GM18873 (cell line): Measurements from ENCODE around the gene GNA12.

Experiments
- ATAC-seq: cut with Tn5 transposase; IDR thresholded peaks from one replicate; pipeline ENCODE4 v1.9.1; 2021; ENCODE audit warnings: mild to moderate bottlenecking, moderate library complexity, moderate number of reproducible peaks; ENCODE audit not compliant: unreplicated experiment, low FRiP score

The GNA12 gene

DNA sequence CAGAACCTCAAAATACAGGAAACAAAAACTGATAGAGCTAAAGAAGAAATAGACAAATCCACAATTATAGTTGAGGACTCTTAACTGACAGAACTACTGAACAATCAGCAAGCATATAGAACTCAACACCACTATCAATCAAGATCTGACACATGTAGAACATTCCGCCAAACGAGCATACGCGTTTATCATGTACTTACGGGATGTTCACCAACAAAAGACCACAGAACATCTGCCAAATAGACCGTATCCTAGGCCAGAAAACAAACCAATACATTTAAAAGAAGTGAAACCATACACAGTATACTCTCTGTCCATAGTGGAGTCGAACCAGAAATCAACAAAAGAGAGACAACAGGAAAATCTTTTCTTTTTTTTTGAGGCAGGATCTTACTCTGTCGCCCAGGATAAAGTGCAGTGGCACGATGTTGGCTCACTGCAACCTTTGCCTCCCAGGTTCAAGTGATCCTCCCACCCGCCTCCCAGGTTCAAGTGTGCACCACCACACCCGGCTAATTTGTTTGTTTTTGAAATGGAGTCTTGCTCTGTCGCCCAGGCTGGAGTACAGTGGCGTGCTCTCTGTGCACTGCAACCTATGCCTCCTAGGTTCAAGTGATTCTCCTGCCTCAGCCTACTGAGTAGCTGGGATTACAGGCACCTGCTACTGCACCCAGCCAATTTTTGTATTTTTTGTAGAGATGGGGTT, 5.1 kb downstream of the GNA12 start:
- peak; percentile 65 for ATAC-seq

DNA sequence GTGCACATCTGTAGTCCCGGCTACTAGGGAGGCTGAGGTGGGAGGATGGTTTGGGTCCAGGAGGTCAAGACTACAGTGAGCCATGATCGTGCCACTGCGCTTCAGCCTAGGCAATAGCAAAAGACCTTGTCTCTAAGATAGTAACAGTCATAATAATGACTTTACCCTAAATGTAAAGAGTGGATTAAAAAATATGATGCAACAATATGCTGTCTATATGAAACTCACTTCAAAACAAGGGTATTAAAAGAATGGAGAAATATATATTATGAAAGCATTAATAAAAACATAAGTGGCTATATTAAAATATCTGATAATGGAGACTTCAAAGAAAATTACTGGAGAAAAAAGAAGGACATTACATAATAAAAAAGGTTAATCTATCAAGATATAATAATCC, 5.7 kb downstream of the GNA12 start:
- no peak for ATAC-seq

DNA sequence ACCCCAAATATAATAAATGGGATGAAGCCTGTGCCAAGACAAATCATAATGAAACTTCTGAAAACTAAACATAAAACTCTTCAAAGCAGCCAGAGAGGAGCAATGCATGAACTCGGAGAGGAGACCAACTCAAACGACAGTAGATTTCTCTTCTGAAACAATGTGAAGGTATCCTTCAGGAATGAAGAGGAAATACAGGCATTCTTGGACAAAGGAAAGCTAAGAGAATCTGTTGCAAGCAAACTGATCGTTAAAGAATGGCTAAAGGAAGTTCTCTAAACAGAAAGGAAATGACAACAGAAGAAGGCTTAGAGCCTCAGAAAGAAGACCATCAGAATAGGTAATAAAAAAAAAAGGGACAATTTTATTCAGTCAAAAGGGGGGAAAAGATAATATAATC, 6.6 kb downstream of the GNA12 start:
- no peak for ATAC-seq

DNA sequence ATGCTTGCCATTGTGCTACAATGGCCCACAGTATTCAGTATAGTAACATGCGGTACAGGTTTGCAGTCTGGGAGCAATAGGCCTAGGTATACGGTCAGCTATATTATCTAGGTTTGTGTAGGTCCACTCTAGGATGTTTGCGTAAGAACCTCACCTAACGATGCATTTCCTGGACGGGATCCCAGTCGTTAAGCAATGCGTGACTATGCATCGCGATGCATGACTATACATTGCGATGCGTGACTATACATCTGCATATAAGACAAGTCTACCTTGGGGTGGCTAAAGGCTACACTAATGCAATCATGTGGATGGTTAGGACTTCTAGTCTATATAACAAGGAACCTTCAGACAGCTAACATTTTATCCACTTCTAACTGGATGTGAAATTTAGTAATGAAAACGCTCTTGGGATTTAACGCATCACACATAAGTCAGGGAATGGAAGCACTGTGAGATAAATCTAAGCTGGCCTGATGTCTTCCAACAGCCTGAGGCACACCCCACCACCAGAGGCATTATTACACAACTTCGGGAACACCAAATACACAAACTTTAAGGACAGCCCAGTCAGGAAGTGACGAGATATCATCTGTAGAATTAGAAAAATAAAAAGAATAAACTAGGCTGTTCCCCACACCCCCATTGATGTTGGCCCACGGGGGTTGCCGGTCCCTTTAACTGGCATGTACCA, 9.2 kb downstream of the GNA12 start:
- ATAC-seq = no peak

DNA sequence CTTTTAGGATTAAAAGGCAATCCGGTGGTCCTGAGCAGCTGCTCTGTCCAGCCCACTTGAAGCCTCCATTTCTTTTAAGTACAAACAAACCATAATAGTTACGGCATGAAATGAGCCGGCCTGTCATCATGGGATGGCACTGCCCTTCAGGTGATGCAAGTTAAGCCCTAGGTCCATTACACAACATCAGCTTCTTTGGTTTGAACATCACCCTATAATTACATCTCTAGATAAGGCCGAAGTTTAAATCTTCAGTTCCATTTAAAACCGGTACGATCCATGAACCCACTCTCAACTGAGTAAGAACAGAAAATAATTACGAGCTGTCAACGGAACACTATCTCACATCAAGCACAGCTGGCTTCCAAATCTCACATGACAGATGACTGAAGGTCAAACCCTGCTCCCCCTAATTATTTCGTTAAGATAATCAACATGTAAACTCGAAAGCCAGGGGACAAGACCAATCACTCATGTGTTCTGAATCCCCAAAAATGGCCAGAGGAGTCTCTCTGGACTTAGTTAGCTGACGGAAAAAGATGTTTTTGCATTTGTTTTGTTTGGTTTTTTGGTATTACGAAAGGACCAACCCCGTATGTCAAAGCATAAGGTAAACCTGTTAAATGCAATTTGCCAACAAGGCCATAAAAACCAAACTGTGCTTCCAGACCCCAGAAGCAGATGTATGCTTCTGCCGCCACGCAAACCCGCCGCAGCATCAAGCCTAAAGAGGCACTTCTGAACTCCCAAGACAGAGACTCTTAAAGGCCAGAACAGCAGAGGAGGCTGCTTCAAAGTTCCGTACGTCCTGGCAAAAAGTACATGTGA, 10.8 kb downstream of the GNA12 start:
- ATAC-seq = no peak

DNA sequence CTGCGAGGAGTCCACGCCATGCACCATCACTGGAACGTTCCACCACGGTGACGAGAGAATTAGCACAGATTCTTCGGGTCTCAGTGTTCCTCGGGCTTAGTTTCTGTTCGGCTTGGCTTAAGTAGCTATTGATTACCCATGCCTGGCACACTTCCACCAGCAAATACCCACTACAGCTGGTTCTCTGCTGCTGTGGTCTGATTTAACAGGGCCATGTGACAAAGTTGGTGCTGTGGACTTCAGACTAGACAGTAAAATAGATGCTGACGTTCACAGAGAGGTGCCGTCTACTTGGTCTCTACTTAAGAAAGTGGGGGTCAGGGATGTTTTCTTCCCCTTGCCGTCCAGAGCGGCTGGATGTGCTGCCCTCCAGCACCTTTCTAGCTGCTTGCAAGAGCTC, 11.6 kb downstream of the GNA12 start:
- no peak for ATAC-seq

DNA sequence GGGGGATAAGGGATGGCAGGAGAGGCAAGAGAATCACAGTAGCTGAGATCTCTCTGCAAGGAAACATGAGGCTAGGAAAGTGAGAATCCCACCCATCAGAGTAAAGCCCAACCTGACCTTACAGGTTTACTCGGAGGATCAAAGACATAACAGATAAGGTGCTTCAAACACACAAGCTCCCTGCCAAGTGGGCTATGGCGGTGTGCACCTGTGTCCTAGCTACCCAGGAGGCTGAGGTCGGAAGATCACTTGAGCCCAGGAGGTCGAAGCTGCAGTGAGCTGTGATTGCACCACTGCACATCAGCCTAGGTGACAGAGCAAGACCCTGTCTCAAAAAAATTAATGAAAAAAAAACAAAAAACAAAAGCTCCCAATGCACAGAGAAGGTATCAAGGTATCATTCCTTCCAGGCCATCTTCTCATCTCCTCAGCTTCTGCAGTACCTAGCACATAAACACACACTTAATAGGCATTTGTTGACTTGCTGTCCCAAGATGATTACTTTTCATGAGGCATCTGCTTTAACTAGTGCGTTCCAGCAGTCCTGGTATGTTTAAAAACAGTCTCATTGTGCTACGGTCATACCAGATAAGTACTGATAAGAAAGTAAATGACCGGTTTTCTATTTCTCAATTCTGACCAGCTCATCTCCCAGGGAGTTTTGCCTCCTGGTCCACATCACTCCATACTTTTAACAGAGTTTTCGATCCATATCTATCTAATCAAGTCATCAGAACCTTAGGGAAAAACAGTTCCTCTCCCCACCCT, 13.3 kb downstream of the GNA12 start:
- ATAC-seq = no peak

DNA sequence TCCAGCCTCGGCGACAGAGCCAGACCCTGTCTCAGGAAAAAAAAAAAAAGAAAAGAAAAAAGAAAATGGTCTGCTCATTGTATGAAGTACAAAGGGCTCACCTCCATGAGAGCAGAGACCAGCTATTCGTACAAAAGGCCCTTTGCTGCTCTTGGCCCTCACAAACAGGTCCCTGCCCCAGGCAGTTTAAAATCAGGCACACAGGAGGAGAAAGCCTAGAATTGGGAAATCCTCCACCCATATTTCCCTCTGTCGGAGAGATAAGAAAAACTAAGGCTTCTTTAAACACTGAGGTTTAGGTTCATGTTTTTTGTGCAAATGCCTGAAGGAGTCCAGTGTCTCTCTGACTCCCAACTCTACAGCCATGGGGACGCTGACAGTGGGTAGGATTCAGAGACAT, 15.1 kb downstream of the GNA12 start:
- ATAC-seq = no peak

DNA sequence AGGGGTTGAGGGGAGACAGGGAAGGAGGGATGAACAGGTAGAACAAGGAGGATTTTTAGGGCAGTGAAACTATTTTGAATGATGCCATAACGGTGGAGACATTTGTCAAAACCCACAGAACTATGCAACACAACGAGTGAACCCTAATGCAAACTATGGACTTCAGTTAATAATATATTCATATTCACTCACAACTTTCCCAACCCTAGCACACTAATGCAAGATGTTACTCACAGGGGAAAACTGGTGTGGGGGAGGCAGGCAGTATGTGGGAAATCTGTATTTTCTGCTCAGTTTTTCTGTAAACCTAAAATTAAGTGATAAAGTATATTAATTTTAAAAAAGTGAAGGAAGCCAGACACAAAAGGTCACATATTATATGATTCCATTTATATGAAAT, 17.3 kb downstream of the GNA12 start:
- ATAC-seq = no peak

DNA sequence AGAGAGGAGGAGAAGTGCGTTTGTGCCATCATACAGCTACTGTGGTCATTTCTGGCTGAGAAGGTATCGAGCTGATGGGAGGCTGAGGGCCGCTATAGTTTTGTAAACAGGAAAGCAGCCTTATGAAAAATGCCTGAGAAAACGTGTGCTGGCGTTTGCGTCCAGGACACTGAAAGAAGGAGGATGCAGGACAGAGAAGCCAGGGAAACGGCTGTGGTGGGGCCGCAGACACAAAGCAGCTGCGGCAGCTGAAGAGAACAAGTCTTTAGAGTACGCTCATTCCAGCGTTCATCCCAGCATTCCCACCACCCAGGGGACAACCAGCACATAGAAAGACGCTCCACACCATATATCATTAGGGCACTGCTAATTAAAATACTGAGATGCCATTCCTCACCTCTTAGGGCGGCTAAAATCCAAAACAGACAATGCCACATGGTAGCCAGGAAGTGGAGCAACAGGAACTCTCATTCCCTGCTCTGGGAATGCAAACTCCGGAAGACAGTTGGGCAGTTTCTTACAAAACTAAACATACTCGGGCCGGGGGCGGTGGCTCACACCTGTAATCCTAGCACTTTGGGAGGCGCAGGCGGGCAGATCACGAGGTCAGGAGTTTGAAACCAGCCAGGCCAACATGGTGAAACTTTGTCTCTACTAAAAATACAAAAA, 18.4 kb downstream of the GNA12 start:
- ATAC-seq = no peak

DNA sequence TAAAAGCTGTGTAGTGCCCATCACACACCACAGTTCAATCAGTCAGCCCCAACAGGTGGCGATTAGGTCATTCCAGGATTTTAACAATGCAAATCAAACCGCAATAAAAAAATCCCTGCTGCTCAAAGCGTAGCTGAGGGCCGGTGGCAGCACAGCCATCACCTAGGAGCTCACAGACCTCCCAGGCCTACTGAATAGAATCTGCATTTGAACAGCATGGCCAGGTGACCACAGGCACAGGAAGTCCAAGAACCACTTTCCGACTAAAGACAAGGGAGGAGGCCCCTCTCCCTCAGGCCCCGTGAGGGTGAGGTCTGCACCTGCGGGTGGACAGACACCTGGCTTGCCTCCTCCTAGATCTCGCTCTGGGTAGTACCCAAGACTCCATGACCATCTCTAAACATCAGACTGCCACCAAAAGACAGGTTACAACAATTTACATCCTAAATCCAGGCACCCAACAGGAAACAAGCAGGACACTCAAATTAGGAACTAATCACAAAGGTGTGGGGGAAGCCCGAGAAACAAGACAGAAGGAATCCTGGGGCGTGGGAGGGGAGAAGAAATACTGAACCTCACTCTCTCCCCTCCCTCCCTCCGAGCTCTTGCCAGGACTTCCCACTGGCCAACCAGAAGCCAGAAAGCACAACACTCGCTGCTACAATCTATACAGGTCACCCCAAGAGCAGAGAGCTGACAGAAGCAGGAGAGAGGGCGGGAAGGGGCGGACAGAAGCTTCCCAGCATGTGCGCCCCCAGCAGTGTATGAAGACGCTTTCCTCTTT, 19.2 kb downstream of the GNA12 start:
- no peak for ATAC-seq

DNA sequence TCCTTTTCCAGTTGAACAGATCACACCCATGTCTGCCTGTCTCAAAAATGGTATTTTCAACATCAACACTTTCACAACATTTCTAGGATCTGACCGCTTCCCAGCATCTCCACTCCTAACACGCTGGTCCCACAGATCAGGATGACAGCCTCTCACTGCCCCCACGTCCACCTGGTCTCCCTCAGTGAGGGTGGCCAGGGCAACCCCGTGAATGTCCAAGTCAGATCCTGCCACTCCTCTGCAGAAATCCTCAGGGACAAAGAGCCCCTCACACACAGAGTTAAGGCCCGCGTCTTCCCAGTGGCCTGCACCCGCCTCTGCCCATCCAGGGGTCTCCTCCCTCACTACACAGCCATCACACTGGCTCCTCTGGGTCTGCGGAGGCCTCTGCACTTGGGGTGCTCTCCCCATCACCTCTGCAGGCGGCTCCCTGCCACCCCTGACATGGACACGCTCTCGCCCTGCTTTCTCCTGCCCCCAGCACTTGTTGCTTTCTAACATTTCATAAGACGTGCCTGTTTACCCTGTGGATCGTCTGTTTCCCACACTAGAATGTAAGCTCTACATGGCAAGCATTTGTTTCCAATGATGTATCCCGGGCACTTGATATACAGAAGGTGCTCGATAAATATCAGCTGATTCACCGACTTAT, 20.0 kb downstream of the GNA12 start:
- no peak for ATAC-seq

DNA sequence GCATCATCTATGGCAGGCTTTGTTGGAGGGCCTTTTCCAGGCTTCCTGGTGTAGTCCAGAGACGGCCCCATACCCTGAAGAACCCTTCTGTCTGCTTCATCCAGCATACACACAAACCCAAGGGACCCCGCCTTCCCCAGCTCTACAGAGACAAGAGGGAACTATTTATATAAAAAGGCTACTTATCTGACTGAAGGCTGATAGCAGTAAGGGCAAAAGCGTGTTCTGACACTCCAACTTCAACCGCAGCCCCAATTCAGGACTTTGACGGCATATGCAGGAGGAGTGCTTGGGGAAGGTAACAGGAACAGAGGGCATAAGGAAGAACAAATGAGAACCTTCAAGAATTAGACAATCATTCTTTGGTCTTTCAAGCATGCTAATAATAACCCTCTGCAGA, 21.0 kb downstream of the GNA12 start:
- no peak for ATAC-seq

DNA sequence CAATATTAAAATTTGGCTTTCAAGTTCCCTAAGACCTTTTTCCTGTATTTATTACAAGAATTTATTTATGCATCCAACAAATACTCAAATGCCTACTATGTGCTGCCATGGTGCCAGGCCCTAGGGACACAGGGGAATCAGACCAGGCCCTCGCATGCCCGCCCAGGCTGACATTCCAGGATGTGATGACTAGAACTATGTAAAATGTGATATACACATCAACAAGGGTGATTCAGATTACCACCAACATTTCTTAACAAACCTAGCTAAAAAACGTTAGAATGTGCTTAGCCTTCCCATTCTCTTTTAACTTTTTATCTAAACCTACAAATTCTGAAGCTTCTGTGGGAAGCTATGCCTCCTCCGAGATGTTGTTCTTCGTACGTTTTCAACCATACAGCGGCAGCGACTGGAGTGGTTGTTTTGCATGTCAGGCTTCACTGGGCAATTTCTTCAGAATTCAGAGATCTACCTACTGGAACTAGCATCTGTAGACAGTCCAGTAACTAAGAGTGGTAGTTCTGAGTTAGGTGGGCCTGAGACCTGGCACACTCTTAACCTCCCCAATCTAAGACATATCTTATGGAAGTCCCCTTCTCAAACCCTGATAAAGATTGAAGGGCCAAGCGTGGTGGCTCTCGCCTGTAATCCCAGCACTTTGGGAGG, 22.1 kb downstream of the GNA12 start:
- peak; percentile 53 for ATAC-seq

DNA sequence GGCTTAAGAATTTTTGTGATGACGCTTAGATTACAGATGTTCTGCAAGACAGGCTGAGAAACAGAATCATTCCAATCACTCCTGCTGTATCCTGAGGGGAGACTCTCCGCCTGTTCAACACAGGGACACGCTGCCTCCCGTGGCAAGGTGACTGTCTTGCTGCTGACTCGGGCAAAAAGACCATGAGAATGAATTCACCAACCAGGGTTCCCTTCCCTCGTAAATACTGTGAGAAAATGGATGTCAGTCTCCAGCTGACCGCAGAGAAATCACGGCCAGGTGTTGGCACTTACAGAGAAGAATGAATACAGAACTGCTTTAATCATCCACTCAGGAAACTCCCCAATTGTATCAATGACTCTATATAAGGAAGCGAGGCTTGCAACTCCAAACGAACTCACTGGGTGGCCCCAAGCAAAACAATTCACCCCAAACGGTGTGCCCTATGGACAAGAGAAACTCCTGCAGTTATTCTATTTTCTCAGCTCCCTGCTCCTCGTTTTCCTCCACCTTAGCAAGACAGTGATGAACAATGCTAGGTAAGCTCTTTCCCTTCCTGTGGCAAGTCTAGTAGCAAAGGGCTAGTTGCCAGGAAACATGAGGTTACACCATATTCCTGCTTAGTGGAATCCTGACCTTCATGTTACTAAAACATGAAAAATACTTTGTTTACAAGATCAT, 22.8 kb downstream of the GNA12 start:
- peak; percentile 46 for ATAC-seq

DNA sequence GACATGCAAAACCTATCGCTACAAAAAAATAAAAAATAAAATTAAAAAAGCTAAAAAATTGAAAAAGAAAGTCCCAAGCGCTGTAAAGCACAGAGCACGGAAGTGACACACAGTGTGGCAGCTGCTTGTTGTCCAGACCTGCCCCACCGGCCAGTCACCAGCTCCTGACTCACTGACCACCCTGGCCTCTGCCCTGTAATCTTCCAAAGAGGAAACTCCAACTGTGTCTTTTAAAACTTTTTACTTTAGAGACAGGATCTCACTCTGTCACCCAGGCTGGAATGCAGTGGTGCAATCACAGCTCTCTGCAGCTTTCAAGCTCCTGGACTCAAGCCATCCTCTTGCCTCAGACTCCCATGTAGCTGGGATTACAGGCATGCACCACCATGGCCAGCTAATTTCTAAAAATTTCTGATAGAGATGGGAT, 23.6 kb downstream of the GNA12 start:
- ATAC-seq = no peak

DNA sequence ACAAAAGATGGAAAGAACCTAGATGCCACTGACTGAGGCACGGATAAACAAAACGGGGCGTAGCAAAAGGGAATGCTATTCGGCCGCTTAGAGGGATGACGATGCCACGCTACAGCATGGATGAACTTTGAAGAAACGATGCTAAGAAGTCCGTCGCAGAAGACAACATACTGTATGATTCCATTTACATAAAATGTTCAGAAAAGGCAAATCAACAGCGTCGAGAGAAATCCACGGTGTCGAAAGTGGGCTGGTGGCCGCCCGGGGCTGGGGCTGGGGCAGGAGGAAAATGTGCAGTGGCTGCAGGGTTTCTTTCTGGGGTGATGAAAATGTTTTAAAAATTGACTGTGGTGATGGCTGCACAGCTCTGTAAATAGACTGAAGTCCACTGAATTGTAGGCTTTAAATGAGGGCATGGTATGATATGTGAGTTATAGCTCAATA, 24.1 kb downstream of the GNA12 start:
- ATAC-seq = no peak
